GM23338 (cell line): ENCODE measurements around the gene THTPA.

Experiments
- CREB1 ChIP-seq: fragments of 250-450 bp; sonication (Bioruptor Pico); IDR thresholded peaks from 2 replicates; pipeline ENCODE4 v1.5.0; 2020; ENCODE audit warnings: low read depth, mild to moderate bottlenecking, moderate library complexity
- EZH2 ChIP-seq: fragments of 200-600 bp; sonication (generic); IDR thresholded peaks from one replicate; pipeline ENCODE4 v1.8.0; 2017; ENCODE audit warnings: antibody characterized with exemption, mild to moderate bottlenecking, low read depth; ENCODE audit not compliant: unreplicated experiment
- EZH2phosphoT487 ChIP-seq: fragments of 200-600 bp; sonication (generic); IDR thresholded peaks from one replicate; pipeline ENCODE4 v1.8.1; 2018; ENCODE audit warnings: antibody characterized with exemption; ENCODE audit not compliant: unreplicated experiment
- JUNB ChIP-seq: IDR thresholded peaks from one replicate; pipeline ENCODE4 v1.6.1; 2016; ENCODE audit warnings: antibody characterized with exemption; ENCODE audit not compliant: unreplicated experiment
- POLR2AphosphoS5 ChIP-seq: IDR thresholded peaks from 2 replicates; pipeline ENCODE4 v1.6.1; 2016; ENCODE audit warnings: antibody characterized with exemption, low read depth
- ZNF331 ChIP-seq: fragments of 250-450 bp; sonication (Bioruptor Pico); IDR thresholded peaks from 2 replicates; pipeline ENCODE4 v1.5.0; 2020; ENCODE audit warnings: low read depth, mild to moderate bottlenecking, moderate library complexity
- TF ChIP-seq, protein P1 (sequence below), 2 experiments: fragments of 200-600 bp in 1 of 2; sonication (generic) in 1 of 2; conservative IDR thresholded peaks; 2 replicates each; pipeline versions ENCODE4 v1.5.1 to v1.6.1; 2016 to 2017; ENCODE audit warnings: antibody characterized with exemption in 2 of 2, low read depth in 2 of 2, mild to moderate bottlenecking in 2 of 2, moderate library complexity in 1 of 2
- TF ChIP-seq, protein P2 (sequence below): IDR thresholded peaks from one replicate; pipeline ENCODE4 v1.6.1; 2018; ENCODE audit warnings: antibody characterized with exemption; ENCODE audit not compliant: unreplicated experiment
- TF ChIP-seq, protein P3 (sequence below): IDR thresholded peaks from 2 replicates; pipeline ENCODE4 v1.6.1; 2016; ENCODE audit warnings: antibody characterized with exemption

DNA sequence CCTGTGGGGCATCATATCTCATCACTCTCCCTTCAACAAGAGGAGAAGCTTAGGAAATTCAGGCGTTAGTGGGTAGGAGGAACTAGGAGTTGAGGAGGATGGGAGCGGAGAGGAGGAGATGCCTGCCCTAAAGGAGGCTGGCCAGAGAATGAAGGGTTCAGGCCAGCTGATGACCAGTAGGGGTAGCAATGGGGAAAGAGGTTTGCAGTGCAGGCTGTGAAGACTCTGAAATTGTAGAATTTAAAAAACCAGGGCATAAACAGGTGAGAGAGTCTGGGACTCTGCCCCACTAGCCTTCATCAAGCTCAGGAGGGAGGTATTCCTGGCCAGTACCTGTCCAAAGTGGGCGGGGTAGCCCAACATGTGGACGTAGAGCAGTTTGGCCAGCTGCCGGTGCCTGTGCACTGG lies 10.7 kb downstream of the THTPA start:
- TF ChIP-seq, protein P1, sequence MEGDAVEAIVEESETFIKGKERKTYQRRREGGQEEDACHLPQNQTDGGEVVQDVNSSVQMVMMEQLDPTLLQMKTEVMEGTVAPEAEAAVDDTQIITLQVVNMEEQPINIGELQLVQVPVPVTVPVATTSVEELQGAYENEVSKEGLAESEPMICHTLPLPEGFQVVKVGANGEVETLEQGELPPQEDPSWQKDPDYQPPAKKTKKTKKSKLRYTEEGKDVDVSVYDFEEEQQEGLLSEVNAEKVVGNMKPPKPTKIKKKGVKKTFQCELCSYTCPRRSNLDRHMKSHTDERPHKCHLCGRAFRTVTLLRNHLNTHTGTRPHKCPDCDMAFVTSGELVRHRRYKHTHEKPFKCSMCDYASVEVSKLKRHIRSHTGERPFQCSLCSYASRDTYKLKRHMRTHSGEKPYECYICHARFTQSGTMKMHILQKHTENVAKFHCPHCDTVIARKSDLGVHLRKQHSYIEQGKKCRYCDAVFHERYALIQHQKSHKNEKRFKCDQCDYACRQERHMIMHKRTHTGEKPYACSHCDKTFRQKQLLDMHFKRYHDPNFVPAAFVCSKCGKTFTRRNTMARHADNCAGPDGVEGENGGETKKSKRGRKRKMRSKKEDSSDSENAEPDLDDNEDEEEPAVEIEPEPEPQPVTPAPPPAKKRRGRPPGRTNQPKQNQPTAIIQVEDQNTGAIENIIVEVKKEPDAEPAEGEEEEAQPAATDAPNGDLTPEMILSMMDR (conservative IDR thresholded peaks at IDR 0.05; ENCODE audit: low read depth in 2 of 2): peak; percentile 19 to 23; a peak in 3 of 4 replicates
- no peak for TF ChIP-seq POLR2AphosphoS5
- TF ChIP-seq EZH2: no peak
- TF ChIP-seq EZH2phosphoT487: no peak
- TF ChIP-seq, protein P2, sequence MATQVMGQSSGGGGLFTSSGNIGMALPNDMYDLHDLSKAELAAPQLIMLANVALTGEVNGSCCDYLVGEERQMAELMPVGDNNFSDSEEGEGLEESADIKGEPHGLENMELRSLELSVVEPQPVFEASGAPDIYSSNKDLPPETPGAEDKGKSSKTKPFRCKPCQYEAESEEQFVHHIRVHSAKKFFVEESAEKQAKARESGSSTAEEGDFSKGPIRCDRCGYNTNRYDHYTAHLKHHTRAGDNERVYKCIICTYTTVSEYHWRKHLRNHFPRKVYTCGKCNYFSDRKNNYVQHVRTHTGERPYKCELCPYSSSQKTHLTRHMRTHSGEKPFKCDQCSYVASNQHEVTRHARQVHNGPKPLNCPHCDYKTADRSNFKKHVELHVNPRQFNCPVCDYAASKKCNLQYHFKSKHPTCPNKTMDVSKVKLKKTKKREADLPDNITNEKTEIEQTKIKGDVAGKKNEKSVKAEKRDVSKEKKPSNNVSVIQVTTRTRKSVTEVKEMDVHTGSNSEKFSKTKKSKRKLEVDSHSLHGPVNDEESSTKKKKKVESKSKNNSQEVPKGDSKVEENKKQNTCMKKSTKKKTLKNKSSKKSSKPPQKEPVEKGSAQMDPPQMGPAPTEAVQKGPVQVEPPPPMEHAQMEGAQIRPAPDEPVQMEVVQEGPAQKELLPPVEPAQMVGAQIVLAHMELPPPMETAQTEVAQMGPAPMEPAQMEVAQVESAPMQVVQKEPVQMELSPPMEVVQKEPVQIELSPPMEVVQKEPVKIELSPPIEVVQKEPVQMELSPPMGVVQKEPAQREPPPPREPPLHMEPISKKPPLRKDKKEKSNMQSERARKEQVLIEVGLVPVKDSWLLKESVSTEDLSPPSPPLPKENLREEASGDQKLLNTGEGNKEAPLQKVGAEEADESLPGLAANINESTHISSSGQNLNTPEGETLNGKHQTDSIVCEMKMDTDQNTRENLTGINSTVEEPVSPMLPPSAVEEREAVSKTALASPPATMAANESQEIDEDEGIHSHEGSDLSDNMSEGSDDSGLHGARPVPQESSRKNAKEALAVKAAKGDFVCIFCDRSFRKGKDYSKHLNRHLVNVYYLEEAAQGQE: no peak
- no peak for TF ChIP-seq ZNF331 (CRISPR knock-in tag)
- TF ChIP-seq JUNB: no peak
- no peak for TF ChIP-seq CREB1 (CRISPR knock-in tag)
- TF ChIP-seq, protein P3, sequence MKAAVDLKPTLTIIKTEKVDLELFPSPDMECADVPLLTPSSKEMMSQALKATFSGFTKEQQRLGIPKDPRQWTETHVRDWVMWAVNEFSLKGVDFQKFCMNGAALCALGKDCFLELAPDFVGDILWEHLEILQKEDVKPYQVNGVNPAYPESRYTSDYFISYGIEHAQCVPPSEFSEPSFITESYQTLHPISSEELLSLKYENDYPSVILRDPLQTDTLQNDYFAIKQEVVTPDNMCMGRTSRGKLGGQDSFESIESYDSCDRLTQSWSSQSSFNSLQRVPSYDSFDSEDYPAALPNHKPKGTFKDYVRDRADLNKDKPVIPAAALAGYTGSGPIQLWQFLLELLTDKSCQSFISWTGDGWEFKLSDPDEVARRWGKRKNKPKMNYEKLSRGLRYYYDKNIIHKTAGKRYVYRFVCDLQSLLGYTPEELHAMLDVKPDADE: no peak
